HG03558 (cell line): Measurements from ENCODE around the gene TMEM147.

ENCODE experiments used
- ATAC-seq: cut with Tn5 transposase; IDR thresholded peaks from one replicate; pipeline ENCODE4 v1.9.1; 2021; ENCODE audit warnings: moderate number of reproducible peaks; ENCODE audit not compliant: unreplicated experiment; ENCODE audit errors: extremely low read depth

Gene TMEM147, protein sequence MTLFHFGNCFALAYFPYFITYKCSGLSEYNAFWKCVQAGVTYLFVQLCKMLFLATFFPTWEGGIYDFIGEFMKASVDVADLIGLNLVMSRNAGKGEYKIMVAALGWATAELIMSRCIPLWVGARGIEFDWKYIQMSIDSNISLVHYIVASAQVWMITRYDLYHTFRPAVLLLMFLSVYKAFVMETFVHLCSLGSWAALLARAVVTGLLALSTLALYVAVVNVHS

DNA sequence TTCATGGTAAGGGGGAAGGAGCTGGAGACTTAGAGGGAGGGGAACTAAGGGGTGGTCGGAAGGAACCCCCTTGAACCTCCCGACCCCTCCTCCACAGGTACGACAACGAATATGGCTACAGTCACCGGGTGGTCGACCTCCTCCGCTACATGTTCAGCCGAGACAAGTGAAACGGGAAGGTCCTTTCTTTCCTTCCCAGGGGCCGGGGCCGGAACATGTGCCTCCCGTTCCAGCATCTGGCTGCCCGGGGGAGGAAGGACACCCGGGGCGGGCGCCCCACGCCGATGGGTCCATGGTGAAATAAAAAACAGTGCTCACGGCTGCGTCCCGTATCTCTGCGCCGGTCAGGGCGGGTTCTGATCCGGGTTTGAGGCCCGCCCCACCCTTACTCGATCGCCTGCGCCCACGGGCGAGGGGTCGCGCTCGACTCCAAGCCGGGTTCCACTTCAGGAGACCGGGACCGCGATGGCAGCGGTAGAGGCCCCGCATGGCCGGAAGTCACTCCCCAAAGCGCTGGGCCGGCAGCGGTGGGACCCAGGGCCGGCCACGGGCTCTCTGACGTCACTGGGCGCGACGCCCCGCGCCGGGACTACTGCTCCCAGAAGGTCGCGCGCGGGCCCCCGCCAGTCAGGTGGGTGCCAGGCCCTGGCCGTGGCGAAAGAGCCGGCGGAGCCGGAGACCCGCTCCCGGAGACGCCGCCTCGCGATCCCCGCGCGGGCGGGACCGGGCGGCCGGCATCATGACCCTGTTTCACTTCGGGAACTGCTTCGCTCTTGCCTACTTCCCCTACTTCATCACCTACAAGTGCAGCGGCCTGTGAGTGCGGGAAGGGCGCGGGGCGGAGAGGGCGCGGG lies at the start of gene TMEM147:
TSS of gene TMEM147 (plus strand) at position 626 of the 854 bp plus-strand sequence. CDS start at position 740, 114 bp downstream.
- ATAC-seq = no peak

DNA sequence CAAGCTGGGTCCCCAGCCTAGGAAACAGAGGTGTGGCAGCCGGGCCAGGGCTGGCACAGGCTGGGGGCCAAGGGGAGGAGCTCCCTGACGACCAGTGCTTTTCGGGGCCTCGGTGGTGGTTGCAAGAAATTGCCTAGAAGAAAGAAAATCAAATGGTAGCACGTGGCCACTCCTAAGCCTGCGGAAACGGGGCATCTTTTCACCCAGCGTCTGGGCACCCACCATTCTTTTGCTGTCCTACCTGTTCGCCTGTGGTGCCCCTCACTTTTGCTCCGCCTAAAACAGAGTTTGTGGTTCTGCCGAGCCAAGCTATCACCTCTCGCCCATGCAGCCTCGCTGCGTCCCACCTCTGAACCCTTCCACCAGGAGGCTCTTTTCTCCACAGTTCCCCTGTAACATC lies 48.0 kb upstream of the TMEM147 start:
- ATAC-seq = no peak

DNA sequence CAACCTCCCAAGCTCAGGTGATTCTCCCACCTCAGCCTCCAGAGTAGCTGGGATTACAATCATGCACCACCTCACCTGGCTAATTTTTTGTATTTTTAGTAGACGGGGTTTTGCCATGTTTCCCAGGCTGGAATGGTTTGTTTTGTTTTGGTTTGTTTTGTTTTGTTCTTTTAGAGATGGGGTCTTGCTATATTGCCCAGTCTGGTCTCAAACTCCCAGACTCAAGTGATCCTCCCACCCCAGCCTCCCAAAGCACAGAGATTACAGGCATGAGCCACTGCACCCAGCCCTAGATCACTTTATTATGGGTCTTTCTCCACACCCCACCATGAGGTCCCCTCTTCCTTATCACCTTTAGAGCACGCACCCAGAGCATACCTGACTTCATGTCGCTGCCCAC lies 47.2 kb upstream of the TMEM147 start:
- ATAC-seq = no peak

DNA sequence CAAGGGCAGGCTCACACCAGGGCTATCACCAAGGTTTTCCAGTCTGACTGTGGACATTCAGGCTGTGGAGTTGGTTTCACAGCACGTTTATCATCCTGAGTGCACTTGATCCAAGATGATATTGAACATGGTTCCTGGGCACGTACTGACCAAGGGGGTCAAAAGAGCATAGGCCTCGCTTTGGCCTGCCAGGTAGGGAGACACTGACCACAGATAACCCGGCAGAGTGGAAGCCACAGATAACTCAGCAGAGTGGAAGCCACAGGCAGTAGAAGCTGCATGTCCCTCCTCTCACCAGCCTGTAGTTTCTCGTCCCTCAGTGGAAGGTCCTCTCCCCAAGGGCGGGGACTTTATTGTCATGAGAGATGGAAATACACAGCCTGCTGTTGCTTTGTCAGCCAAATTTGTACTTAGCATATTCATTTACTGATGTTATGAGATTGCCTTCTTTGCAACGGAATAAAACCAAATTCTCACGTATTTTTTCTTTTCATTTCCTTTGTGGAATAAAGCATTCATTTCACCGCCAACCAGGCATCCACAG lies 46.4 kb upstream of the TMEM147 start:
- ATAC-seq = no peak

DNA sequence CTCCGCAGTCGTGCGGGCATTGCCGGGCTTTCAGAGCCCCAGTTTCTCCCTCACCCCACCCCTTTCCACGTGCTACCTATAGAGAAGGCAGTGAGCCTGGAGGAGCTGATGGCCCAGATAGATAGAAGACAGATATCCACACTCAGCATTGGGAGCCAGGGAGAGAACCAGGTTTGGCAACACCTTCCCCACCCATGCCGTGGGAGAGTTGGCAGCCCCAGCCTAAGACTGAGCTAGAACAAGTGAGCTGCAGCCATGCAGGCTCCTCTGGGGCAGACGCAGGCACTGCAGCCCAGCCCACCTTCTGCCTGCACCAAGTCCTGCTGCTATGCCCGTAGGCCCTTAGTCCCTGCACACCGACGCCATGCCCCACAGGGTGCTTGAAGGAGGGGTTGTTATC lies 44.8 kb upstream of the TMEM147 start:
- no peak for ATAC-seq

DNA sequence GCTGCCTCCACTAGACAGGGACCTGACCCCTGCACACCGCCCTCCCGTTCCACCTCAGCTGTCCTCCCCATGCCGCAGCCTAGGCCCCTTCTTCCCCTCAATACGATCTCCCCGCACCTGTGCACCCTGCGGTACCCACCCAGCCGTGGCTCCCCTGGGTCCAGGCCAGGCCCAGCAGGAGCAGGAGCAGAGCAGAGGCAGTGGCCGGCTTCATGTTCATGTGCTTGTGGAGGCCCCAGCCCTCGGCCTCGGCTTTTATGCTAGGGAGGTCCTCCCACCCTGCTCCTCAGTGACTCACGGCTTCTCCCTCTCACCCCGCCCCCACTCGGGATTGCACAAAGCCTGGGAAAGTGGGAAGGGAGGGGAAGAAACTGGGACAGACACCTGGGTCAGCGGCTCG lies 43.7 kb upstream of the TMEM147 start:
- ATAC-seq = no peak

DNA sequence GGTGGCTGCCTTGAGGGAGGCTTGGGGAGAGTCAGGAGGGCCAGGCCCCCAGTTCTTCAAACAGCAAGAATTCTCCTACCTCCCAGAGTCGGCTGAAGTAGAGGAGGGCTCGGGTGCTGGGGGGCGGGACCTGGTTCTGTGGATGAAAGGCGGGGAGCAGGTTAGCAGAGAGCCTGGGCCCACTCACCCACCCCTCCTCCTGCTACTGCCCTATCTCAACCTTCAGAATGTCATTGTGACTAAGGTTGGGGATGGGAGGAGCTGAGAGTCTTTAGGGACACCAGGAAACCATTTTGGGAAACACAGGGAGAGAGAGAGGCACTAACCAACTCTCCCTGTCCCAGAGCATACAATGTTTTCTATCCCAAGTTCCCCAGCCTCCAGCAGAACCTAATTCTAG lies 42.7 kb upstream of the TMEM147 start:
- ATAC-seq = no peak

DNA sequence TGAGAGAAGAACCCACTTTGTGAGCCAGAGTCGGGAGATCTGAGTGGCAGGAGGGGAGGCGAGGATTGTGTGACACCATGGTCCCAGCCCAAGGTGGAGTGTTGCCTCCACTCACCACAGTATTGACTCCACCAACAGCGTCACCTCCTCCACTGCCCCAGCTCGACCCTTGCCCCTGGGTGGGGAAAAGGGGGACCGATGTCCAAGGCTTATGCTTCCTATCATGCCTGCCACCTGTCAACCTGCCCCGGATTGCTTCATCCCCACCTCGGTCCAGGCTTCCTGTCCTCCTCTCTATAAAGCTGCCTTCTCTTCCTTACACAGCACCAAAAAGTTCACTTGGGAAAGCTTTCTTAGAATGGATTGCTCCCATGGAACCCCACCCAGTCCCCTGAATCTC lies 39.4 kb upstream of the TMEM147 start:
- no peak for ATAC-seq

DNA sequence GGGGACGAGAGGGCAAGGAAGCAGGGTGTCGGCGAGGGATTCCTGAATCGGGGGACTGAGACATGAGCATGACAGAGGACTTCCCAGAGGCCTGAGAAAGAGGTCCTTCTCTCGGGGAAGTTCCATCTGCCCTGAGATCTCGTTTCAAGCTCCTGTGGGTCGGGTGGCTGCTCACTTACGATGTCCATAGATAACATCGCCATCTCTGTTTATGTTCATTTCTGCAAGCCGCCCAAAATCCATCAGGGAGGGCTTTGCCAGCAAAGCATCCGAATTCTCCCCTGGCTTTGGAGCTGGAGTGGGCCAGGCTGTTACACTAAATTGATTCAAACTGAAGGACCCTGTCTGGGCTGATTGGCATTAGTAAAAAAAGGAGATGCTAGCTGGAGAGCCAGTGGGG lies 37.9 kb upstream of the TMEM147 start:
- no peak for ATAC-seq

DNA sequence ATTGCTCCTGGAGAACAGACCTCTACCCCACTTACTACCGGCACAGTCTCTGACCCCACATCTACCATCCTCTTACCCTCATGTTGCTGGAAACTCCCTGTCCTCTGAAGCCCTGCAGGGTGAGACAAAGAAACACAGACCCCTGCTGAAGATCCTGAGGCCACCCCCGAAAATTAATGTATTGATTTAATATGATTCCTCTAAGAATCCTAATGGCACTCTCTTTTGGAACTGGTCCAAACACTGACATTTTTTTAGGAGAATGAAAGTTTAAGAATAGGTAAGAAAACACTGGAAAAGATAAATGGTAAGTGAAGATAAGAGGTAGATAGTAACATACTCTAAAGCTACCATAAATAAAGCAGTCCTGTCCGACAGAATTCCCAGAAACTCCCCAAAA lies 37.3 kb upstream of the TMEM147 start:
- ATAC-seq = no peak

DNA sequence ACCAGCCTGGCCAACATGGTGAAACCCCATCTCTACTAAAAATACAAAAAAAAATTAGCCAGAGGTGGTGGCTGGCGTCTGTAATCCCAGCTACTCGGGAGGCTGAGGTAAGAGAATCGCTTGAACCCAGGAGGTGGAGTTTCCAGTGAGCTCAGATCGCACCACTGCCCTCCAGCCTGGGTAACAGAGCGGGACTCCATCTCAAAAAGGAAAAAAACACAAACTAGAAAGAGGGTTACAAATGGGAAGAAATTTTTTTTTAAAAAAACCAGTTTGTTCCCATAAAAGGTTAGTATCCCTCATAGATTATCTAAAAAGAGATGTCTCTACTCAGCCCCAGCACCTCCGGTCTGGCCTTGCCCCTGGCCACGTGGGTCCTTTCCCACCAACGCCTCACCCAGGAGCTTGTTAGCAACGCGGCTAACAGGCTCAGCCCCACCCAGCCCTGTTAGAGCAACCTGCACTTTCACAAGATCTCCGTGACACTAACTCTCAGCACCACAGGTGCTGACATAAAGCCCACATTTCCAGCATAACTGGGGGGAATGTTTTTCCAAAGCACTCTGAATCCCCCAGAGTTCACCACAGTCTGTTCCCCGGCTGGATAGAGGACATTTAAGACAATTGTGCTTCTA lies 36.3 kb upstream of the TMEM147 start:
- no peak for ATAC-seq

DNA sequence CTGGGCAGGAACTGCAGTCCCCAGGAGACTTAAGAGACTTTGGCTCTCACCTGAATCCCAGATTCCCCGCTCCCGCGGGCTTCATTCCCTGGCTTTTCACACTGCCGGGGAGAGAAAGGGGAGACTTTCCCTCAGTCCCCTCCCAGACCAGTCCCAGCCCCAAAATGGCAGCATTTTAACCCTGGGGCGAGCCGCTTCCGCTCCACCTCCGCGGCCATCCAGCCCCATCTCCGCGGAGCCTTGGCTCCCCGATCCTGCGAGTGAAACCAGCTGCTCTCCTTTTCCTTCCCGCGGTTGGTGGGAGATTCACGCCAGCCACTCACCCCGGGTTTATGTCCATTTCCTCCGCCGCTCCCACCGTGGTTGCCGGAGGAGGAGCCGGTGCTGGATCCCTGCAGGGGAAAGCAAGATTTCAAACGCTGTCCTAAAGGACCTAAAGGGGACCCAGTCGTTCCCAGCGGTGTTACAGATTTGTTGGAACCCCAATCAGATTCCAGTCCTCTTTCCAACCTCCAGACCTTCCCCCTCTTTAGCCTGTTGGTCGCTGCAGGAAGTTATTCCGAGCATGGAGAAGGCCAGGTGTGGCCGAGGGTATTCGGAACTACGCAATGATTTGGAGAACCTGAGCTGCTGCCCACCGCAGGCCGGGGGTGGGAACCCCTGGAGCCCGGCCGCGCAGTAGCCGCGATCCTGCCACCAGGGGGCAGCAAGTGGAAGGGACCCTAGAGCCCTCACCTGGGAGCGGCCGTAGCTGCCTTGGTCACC lies 35.4 kb upstream of the TMEM147 start:
- no peak for ATAC-seq

DNA sequence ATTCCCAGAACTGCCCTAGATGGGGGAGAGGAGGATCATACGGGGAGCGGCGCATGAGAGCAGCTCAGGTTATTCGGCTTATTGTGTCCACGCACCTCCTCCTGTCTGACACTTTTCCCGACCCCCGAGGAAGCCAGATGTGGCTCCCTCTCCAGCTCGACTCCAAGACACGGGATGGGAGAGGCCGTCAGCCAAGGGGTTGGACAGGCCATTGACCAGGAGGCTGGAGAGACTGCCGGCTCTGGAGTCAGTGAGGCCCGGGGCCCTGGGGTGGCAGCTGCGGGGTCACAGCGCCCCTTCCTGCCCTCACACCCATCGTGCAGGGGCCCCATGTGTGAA lies 34.8 kb upstream of the TMEM147 start:
- no peak for ATAC-seq

DNA sequence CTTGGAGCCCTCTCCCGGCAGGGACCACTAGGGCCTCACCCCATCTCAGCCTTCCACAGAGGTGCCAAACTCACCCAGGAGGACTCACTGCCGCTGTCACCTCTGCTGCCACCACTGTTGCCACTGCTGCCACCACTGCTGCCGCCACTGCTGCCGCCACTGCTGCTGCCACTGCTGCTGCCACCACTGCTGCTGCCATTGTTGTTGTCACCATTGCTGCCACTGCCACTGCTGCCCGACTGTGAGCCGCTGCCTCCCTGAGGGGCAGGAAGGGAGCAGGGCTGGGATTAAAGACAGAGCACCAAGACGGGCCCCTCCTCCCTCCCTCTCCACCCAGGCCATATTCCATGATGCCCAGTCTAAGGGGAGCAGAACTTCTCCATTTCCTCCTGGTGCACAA lies 34.1 kb upstream of the TMEM147 start:
- ATAC-seq = no peak

DNA sequence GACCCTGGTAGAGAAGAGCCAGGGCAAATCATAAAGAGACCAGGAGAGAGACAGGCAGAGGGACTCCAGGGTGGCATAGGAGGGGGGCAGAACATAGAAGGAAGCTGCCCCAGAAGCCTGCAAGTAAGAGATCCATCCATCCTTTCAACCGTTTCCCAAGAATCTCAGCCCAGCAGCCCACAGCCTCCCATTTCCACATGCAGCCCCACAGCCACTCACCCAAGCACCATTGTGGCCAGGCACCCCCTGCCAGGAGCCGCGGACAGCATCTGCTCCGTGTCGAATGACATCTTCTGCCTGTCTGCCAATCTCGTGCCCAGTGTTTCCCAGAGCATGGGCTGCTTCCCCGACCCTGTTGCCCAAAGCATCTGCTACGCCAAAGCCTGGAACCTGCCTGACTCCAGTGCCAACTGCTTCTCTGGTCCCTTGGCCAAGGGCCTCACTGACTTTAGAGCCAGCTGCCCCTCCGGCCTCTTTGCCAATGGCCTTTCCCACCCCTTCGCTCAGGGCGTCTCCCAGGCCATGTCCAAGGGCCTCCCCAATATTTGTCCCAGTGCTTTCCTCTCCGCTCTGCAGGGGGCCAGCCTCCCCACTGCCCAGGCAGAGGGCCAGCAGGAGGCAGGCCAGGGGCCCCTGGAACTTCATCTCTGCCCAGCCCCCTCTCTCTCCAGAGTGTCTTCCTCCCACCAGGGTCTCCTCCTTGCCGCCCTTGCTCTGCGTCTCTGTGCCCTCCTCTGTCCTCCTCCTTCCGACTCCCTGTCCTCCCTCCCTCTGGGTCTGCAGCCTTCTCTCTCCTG lies 32.4 kb upstream of the TMEM147 start:
- no peak for ATAC-seq

DNA sequence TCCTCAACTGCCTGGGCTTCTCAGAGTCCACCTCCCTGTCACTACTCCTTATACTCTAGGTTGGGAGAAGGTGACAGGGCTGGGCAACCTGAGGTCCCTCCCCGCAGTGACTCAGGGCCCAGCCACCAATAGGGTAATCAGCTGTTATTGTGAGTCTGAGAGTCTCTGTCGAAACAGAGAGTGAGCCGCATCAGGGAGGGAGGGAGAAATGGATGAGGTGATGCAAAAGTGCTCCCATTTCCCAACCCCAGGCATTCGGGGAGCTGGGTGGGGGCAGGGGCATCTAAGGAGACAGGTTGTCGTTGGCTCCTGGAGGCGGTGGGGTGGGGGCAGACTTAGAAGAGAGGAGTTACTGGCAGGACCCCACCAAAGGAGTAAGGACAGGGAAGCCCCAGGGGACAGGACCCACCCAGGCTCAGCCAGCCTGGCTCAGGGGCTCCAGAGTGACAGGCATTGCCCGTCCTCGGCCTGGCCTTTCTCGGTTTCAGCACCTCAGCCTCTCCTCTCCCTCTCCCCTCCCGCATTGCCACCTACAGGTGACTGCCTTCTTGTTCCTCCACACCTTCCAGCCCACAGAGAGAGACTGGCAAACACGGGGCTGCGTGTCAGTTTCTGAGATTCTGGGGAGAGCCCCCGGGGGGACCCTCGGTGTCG lies 31.7 kb upstream of the TMEM147 start, which contains the start of gene DMKN:
TSS of gene DMKN (minus strand) at position 22 of the 654 bp plus-strand sequence. CDS start 174 bp downstream, outside the sequence.
- ATAC-seq = no peak

DNA sequence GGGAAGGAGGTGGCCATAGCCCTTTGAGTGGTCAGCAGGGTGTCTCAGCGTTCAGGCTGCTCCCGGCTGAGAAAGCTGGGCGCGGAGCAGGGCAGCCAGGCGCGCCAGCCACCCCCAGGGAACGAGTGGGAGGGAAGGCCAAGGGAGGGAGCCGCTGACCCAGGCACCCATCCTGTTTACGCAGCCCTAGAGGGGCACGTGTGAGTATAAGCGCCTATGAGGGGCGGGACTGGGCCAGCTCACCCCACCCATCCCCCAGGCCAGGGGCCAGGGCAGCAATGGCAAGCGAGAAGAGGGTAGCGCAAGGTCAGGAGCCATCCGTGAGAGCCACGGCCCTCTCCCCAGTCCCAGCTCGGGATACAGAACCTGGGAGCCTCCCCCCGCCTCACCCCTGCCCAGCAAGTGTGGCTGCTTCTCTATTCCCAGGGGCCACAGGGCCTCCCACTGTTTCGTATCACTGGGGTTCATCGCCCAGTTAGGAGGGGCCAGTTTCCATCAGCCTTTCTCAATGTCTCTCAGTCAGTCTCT lies 31.1 kb upstream of the TMEM147 start:
- ATAC-seq = no peak

DNA sequence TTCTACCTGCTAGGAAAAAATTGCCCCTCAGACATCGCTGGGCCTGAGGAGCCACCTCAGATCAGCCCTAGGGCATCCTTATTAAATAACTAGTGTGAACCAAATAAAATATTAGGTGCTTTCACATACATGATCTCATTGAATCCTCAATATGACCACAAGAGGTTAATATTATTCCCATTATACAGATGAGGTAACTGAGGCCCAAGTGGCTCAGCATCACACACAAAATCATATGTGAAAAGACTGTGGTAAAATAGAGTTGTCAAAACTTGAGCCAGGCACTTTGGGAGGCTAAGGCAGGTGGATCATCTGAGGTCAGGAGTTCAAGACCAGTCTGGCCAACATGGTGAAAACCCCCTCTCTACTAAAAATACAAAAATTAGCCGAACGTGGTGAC lies 29.1 kb upstream of the TMEM147 start:
- no peak for ATAC-seq

DNA sequence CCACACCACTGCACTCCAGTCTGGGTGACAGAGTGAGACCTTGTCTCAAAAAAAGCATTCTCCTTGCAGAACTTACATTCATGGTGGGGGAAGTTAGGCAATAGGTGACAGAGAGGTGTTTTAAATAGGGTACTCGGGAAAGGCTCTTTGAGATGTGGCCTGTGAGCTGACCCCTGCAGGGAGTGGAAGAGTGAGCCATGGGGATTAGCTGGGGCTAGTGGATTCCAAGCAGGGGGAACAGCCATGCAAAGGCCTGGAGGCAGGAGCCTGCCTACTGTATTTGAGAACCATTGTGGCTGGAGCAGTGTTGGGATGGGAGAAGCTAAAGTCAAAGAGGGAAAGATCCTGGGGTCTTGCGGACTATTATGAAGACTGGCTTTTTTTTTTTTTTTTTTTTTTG lies 28.1 kb upstream of the TMEM147 start:
- no peak for ATAC-seq
